UCSD-AML1 (cell line): ENCODE measurements around the gene UGT1A4.
"Not testable (repeated sequence)": the region's sequence is repeated elsewhere in the genome, so short reads cannot be mapped to it uniquely, and the experiment has no call there.

Experiments
- DNase-seq: peaks from one replicate; lab custom pipeline; 2025; ENCODE audit not compliant: unreplicated experiment; lab: John Stamatoyannopoulos, UW

Gene UGT1A4

GRCh38 chr2:233699424-233700027 is 19.0 kb upstream of the UGT1A4 start:
- no peak for DNase-seq

- no peak for DNase-seq
Observed at GRCh38 chr2:233700028-233700635, 18.4 kb upstream of the UGT1A4 start.

GRCh38 chr2:233700842-233701241 is 17.7 kb upstream of the UGT1A4 start:
- not testable (repeated sequence) for DNase-seq

GRCh38 chr2:233702238-233702637 is 16.3 kb upstream of the UGT1A4 start:
- no peak for DNase-seq

- DNase-seq, result no peak
Observed at GRCh38 chr2:233705911-233706506, 12.5 kb upstream of the UGT1A4 start.

- no peak for DNase-seq
Observed at GRCh38 chr2:233706720-233707119, 11.8 kb upstream of the UGT1A4 start.

GRCh38 chr2:233707940-233708644 is 10.4 kb upstream of the UGT1A4 start:
- no peak for DNase-seq

GRCh38 chr2:233708942-233709341 is 9.6 kb upstream of the UGT1A4 start:
- DNase-seq, result no peak

- DNase-seq, result peak; percentile 70
Observed at GRCh38 chr2:233711312-233712008, 7.1 kb upstream of the UGT1A4 start.

GRCh38 chr2:233712611-233713261 is 5.8 kb upstream of the UGT1A4 start, which contains the start of gene UGT1A5:
UGT1A5 (plus strand) TSS chr2:233712907; CDS start chr2:233712992, 85 bp downstream.
- no peak for DNase-seq

GRCh38 chr2:233713262-233713615 is 5.3 kb upstream of the UGT1A4 start:
- no peak for DNase-seq

GRCh38 chr2:233714121-233714520 is 4.4 kb upstream of the UGT1A4 start:
- DNase-seq, result no peak

- no peak for DNase-seq
Observed at GRCh38 chr2:233728723-233729301, 10.3 kb downstream of the UGT1A4 start, which contains the start of gene UGT1A3. UGT1A3 (plus strand) TSS chr2:233729042; CDS start chr2:233729127, 85 bp downstream.

- not testable (repeated sequence) for DNase-seq
Observed at GRCh38 chr2:233736868-233737653, 18.5 kb downstream of the UGT1A4 start.

- DNase-seq, result no peak
Observed at GRCh38 chr2:233740870-233741269, 22.3 kb downstream of the UGT1A4 start.

GRCh38 chr2:233743464-233744259 is 25.1 kb downstream of the UGT1A4 start:
- DNase-seq, result no peak

- DNase-seq, result no peak
Observed at GRCh38 chr2:233745073-233745755, 26.7 kb downstream of the UGT1A4 start.

GRCh38 chr2:233745838-233746237 is 27.3 kb downstream of the UGT1A4 start:
- not testable (repeated sequence) for DNase-seq
